Activated CD4-positive, alpha-beta T cell treated with anti-CD3 and anti-CD28 coated beads, Interleukin-2, Interleukin-6, amounts not matched to agents 100 ng/mL and 50 ng/mL, durations not matched to agents 16 hours and 8 hours (primary cell): ENCODE measurements around the gene TIGD7.
"Not testable (repeated sequence)": the region's sequence is repeated elsewhere in the genome, so short reads cannot be mapped to it uniquely, and the experiment has no call there.

Source experiments
- DNase-seq: peaks from one replicate; pipeline ENCODE4 v3.0.0-alpha.2; 2020

Gene TIGD7

GRCh38 chr16:3282103-3282729 is 23.0 kb downstream of the TIGD7 start:
- DNase-seq, result no peak

DNA sequence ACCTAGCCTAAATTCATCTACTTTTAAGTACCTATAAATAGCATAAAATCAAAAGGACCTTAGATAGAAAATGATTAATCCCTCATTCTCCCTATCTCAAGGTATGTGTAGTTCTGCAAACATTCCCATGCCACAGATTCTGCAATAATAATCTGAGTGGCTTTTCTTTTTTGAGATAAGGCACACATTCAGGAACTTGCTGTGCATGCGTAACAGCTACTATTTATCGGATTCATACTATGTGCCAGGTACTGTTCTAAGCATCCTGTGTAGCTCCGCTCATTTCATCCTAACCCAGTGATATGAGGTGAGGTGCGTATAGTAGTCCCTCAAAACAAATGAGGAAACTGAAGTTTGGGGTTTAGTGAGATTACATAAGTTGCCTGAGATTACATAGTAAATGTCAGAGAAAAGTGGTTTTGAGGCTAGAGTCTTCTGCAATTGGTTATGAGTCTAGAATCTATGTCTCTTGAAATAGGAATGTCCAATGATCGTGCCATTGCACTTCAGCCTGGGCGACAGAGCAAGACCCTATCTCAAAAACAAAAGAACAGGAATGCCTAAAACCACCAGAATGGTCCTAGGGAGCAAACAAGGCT is 23.9 kb downstream of the TIGD7 start:
- DNase-seq, result no peak

GRCh38 chr16:3276679-3277078 is 28.6 kb downstream of the TIGD7 start:
- no peak for DNase-seq

- DNase-seq, result no peak
These were observed 30.3 kb downstream of the TIGD7 start for GRCh38 chr16:3274947-3275346.

GRCh38 chr16:3274490-3274889 is 30.7 kb downstream of the TIGD7 start:
- DNase-seq, result no peak

- DNase-seq, result not testable (repeated sequence)
These were observed 33.9 kb downstream of the TIGD7 start for GRCh38 chr16:3271281-3271680.

DNA sequence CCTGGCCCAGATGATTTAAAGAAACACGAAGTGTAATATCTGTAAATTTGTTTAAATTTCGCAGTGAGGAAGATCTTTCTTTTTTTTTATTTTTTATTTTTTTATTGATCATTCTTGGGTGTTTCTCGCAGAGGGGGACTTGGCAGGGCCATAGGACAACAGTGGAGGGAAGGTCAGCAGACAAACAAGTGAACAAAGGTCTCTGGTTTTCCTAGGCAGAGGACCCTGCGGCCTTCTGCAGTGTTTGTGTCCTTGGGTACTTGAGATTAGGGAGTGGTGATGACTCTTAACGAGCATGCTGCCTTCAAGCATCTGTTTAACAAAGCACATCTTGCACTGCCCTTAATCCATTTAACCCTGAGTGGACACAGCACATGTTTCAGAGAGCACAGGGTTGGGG is 34.5 kb downstream of the TIGD7 start:
- not testable (repeated sequence) for DNase-seq

DNA sequence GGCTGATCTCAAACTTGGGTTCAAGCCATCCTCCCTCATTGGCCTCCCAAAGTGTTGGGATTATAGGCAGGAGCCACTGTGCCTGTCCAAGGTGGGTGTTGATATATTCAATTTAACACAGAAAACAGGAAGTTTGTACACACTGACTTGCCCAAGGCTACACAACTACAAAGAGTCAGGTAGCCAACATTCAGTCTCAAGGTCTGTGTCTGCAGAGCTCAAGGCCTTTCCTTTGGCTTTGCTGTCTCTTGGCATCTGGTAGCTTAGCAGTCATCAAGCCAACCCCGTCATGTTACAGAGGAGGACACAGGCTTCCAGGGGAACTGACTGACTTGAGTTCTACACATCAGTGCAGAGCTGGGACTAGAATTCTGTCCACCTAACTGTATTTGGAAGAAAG is 36.9 kb downstream of the TIGD7 start:
- no peak for DNase-seq

GRCh38 chr16:3266873-3267537 is 38.2 kb downstream of the TIGD7 start:
- peak; percentile 16 for DNase-seq

DNA sequence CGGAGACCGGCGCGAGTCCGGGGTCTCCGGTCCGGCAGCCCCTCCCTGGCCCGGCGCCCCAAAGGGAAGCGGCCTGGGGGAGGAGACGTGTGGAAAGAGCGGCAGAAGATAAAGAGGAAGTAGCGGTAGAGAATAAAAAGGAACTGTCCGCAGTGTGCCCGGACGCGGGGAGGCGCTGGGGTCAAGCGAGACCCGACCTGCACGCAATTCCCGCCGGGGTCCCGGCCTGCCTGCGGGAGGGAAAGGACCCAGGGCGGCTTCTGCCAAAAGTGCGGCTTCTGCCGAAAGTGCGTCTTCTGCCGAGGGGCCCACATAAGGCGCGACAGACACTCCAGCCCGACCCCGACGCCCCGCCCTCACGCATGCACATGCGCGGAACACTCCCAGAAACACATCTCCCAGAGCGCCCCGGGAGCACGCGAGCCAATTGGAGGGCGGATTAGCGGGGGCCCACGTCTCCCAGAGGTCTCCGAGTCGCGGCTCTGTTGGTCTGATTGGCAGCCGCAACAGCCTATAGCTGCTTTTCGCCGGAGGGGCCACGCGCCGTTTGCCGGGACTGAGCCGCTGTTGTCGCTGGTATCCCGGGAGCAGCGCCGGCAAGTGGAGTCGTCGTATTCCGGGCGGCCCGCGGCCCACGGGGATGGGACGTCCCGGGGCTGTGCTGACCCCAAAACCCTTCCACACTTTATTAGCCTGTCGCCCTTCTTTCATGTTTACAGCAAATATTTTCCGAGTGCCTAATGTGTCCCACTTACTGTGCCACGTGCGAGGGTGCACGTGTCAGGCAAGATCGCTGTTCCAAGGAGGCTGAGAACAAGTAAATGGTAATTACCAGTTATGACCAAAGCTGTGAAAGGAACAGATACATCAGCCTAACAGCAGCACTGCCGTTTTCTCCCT is 40.8 kb downstream of the TIGD7 start:
- DNase-seq, result peak; percentile 99

GRCh38 chr16:3262517-3262916 is 42.7 kb downstream of the TIGD7 start:
- DNase-seq, result no peak

GRCh38 chr16:3259836-3260235 is 45.4 kb downstream of the TIGD7 start:
- DNase-seq, result no peak

DNA sequence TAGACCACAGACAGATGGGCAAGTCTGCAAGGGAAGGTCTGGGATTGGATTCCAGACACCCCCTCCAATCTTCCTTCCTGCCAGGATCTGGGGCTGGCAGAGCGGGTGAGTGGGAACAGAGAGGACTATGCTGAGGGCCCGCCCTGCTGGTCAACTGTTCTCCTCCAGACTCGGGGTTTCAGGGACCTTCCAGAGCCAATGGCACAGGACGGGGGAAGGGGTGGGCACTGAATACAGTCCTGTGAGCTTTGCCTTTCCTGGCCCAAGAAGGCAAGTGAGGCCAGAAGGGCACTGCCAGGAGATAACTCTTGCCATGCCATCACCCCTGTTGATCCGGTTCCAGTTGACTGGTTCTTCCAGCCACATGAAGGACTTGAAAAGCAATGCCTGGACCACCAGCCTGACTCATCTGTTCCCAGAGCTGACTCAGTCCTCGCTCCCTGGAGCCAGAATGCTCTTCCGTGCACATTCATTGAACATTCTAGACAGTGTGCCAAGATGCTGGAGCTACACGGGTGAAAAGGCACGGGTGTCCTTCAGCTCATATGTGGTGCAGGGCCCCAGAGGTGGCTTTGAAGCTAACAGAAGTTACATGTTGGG is 48.3 kb downstream of the TIGD7 start:
- DNase-seq, result no peak

DNA sequence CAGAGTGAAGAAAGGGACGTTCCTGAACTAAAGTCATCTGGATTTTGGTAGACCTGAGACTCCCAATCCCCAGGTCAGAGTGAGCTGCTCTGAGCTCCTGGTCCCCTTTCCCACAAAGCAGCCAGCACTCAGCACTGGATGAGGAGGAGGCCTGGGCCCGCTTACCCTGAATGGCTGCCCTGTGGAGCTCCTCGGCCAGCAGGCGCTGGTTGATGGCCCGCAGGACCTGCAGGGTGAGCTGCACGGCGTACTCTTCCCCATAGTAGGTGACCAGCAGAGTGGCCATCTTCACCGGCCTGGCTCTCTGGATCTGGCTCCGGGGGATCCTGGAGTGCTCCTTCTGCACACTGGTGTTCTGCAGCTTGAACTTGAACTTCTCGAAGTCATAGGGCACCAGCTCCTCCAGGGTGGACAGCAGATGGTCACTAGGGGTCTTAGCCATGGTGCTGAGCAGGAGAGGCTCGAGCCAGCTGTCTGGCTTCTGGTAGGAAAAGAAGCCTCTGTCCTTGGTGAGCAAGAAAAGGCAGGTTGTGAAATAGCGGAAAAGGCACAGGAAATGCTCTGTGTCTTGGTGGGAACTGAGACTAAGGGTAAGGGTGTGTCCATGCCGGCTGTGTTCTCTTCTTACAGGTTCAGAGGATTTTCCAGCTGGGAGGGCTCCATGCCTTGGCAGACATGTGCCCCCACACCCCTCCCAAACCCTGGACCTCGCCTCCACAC is 48.9 kb downstream of the TIGD7 start, which contains the start of gene MEFV:
Gene MEFV (minus strand): TSS at position 488 of the 720 bp plus-strand sequence. CDS start 46 bp downstream, at position 442.
- DNase-seq, result no peak

- no peak for DNase-seq
These were observed 50.9 kb downstream of the TIGD7 start for GRCh38 chr16:3254309-3254708.

DNA sequence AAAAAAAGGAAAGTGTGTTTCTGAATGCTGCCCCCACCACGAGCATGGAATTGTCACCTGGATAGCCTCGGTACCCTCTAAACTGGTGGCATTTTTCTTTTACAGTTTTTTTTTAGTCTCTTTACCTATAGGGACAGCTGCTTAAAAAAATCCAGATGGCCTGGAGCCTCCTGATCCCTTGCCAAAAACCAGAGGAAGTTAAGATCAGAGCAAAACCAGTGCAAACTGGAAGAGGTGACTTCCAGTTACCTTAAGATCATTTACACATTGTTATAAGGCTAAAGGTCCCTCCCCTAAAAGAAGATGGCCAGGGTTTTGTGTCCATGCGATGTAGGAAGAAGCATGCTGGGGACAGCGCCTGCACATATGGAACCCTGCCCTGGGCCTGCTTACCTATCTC is 52.3 kb downstream of the TIGD7 start:
- DNase-seq, result no peak

DNA sequence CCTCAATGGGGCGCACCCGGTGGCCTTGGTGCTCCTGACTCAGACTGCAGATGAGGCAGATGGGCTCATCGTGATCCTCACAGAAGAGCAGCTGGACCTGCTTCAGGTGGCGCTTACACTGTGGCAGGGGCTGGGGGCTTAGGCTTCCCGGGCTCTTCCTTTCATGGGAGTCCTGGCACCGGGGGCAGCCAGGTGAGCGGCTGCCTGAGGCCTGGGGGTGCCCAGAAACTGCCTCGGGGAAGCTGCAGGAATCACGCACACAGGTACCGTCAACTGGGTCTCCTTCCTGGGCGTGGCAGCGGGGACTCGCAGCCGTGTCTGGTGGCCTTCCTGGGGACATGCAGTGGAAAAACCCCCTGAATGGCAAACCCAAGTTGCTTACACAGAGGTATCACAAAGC is 55.8 kb downstream of the TIGD7 start:
- DNase-seq, result no peak

DNA sequence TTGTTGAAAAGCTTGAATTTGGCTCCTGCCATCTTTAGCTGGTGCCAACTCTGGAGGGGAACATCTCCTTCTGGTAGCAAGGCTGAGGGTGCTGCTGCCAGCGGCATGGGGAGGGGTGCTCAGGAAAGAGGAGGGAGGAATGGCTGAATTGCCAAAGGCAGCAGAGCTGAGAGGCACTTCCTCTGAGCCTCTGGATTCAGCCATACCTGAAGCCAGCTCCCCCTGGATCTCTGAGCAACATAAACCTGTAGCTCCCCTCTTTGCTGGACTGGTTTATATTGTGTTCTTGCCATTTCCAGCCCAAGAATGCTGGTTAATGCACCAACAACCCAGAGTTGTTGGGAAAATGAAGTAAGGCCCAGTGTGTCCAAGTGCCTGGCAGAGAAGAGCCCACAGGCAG is 56.2 kb downstream of the TIGD7 start:
- DNase-seq, result no peak
